CD4-positive, alpha-beta T cell (primary cell): ENCODE measurements around the gene PRPF31. TPM values are rescaled to one million over a fixed set of nuclear protein-coding genes. Genes with fewer than 3 reads are reported as not detected.
"Not testable (repeated sequence)": the region's sequence is repeated elsewhere in the genome, so short reads cannot be mapped to it uniquely, and the experiment has no call there.

Source experiments
- ATAC-seq: fragments of 200-7000 bp; cut with Tn5 transposase; one replicate; pipeline ENCODE4 v1.10.0; 2022; ENCODE audit warnings: mild to moderate bottlenecking; ENCODE audit not compliant: poor library complexity
- CTCF ChIA-PET: fragments of 350-600 bp; sonication (Branson Sonifier 250); formaldehyde crosslinking; loops from one replicate; lab custom pipeline; 2021; ENCODE audit warnings: antibody characterized with exemption, inconsistent platforms; lab: Charles Lee
- POLR2A ChIA-PET: fragments of 350-600 bp; sonication (Branson Sonifier 250); formaldehyde crosslinking; loops from one replicate; lab custom pipeline; 2021; ENCODE audit warnings: antibody characterized with exemption, inconsistent platforms; lab: Charles Lee
- DNase-seq, 14 experiments: peaks; one replicate each; pipeline ENCODE4 v3.0.0-alpha.2; 2013 to 2020; ENCODE audit warnings: mixed read lengths in 2 of 14
- H3K27ac ChIP-seq, 2 donors: one replicate each; pipeline versions ENCODE4 v1.5.1 to v1.7.0; 2013; ENCODE audit warnings: low read length in 2 of 2, low read depth in 1 of 2, mild to moderate bottlenecking in 1 of 2
- H3K27me3 ChIP-seq, 2 experiments: 1 replicate in 1 of 2; 2 replicates in 1 of 2; pipeline versions ENCODE4 v1.6.1 to v1.7.0; 2013; ENCODE audit warnings: low read length in 2 of 2, control low read depth in 1 of 2, mild to moderate bottlenecking in 1 of 2, moderate library complexity in 1 of 2; ENCODE audit not compliant: insufficient read depth in 2 of 2, control insufficient read depth in 1 of 2
- H3K36me3 ChIP-seq: one replicate; pipeline ENCODE4 v1.6.1; 2013; ENCODE audit warnings: low read length, control low read depth; ENCODE audit not compliant: insufficient read depth
- H3K4me1 ChIP-seq: one replicate; pipeline ENCODE4 v1.6.1; 2013; ENCODE audit warnings: low read length, control low read depth; ENCODE audit not compliant: insufficient read depth
- H3K4me3 ChIP-seq: one replicate; pipeline ENCODE4 v1.5.1; 2013; ENCODE audit warnings: mild to moderate bottlenecking, low read length, moderate library complexity
- H3K9me3 ChIP-seq, 2 experiments: 1 replicate in 1 of 2; 2 replicates in 1 of 2; pipeline versions ENCODE4 v1.6.1 to v1.7.0; 2013; ENCODE audit warnings: low read length in 2 of 2, mild to moderate bottlenecking in 2 of 2, control low read depth in 1 of 2, moderate library complexity in 1 of 2; ENCODE audit not compliant: control insufficient read depth in 1 of 2, insufficient read depth in 1 of 2
- H3K27ac Mint-ChIP-seq: one replicate; pipeline ENCODE4 v1.8.0; 2020; ENCODE audit warnings: mixed read lengths
- H3K27me3 Mint-ChIP-seq: one replicate; pipeline ENCODE4 v1.8.0; 2021; ENCODE audit warnings: mixed read lengths
- H3K36me3 Mint-ChIP-seq: one replicate; pipeline ENCODE4 v1.8.0; 2021; ENCODE audit warnings: low read depth, mixed read lengths
- H3K4me1 Mint-ChIP-seq: one replicate; pipeline ENCODE4 v1.8.0; 2021; ENCODE audit warnings: low read depth, mixed read lengths
- H3K4me3 Mint-ChIP-seq: one replicate; pipeline ENCODE4 v1.8.0; 2020; ENCODE audit warnings: mild to moderate bottlenecking, mixed read lengths
- H3K9me3 Mint-ChIP-seq: one replicate; pipeline ENCODE4 v1.8.0; 2020; ENCODE audit warnings: mixed read lengths
- intact Hi-C, 2 experiments: fragments of 100-400 bp; cut with DNase I in 1 of 2; cut with micrococcal nuclease in 1 of 2; formaldehyde crosslinking; loops; one replicate each; pipeline versions ENCODE4 v1.15.1 to v1.9.0; 2023 to 2025; cut with DNase I, micrococcal nuclease
- total RNA-seq, 174 experiments: library from RNA in 2 of 174; stranded (reverse) in 2 of 174; gene quantifications; one replicate each; pipeline ENCODE4 v1.2.3 and lab custom pipeline; 2021 to 2026
- TF ChIP-seq, protein P1 (sequence below): fragments of 200-600 bp; IDR thresholded peaks from one replicate; pipeline ENCODE4 v1.8.0; 2022; ENCODE audit warnings: antibody characterized with exemption, mild to moderate bottlenecking

PRPF31 gene
- total RNA-seq, 2 experiments from 2014 or later, result 52.9 to 55.9 TPM

DNA sequence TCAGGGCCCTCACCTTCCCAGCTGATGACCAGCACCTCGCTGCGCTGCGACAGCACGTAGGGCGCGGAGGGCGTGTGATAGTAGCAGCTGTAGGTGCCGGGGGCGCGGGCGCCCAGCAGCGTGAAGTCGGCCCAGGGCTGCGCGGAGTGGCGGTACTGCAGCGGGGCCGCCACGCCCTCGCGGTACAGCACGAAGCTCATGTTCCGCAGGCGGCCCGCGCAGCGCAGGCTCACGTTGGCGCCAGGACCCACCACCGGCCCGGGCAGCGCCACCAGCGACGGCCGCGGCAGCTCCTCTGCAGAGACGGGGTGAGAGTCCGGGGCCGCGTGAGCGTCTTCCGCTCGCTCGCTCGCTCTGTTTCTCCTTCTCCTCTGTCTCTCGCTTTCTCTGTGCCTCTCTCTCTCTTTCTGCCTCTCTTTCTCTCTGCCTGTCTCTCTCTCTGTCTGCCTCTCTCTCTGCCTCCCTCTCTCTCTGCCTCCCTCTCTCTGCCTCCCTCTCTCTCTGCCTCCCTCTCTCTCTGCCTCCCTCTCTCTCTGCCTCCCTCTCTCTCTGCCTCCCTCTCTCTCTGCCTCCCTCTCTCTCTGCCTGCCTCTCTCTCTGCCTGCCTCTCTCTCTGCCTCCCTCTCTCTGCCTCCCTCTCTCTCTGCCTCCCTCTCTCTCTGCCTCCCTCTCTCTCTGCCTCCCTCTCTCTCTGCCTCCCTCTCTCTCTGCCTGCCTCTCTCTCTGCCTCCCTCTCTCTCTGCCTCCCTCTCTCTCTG, 19.5 kb upstream of the PRPF31 start:
- DNase-seq, result peak in 12 of 14 experiments; percentile 29 to 78 (median 50)
- H3K9me3 Mint-ChIP-seq, H3K9me3 ChIP-seq, H3K36me3 Mint-ChIP-seq, intact Hi-C loops, H3K36me3 ChIP-seq: not testable (repeated sequence)
- Histone ChIP-seq H3K4me3 (peak overlapping the region; percentile 39), H3K4me1 (peaks cover 22% of the 10 kb centered on the region), H3K27me3 (peaks cover 11 to 16% of the 10 kb centered on the region in 2 experiments), H3K27ac (peak overlapping the region in 1 of 2 donors; percentile 5)
- Mint-ChIP-seq H3K27ac (peak overlapping the region; percentile 55), H3K4me1 (peaks cover 14% of the 10 kb centered on the region), H3K4me3 (peak overlapping the region; percentile 75), H3K27me3 (peaks cover 35% of the 10 kb centered on the region)
- TF ChIP-seq, protein P1, sequence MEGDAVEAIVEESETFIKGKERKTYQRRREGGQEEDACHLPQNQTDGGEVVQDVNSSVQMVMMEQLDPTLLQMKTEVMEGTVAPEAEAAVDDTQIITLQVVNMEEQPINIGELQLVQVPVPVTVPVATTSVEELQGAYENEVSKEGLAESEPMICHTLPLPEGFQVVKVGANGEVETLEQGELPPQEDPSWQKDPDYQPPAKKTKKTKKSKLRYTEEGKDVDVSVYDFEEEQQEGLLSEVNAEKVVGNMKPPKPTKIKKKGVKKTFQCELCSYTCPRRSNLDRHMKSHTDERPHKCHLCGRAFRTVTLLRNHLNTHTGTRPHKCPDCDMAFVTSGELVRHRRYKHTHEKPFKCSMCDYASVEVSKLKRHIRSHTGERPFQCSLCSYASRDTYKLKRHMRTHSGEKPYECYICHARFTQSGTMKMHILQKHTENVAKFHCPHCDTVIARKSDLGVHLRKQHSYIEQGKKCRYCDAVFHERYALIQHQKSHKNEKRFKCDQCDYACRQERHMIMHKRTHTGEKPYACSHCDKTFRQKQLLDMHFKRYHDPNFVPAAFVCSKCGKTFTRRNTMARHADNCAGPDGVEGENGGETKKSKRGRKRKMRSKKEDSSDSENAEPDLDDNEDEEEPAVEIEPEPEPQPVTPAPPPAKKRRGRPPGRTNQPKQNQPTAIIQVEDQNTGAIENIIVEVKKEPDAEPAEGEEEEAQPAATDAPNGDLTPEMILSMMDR, result peak; percentile 11
- CTCF ChIA-PET, result interaction anchor here (1.1 kb wide), 1 partner anchor 19 kb away, joined by 3 read pairs; the partner anchor contains the start of genes PRPF31 and TFPT
- peak; percentile 85 for ATAC-seq
- POLR2A ChIA-PET, result interaction anchor here (0.6 to 3.0 kb wide), 8 partner anchors 19 to 600 kb away, joined by 3 to 24 read pairs (median 4); partner anchors contain the start of genes CNOT3, MBOAT7, MYADM and PRPF31

DNA sequence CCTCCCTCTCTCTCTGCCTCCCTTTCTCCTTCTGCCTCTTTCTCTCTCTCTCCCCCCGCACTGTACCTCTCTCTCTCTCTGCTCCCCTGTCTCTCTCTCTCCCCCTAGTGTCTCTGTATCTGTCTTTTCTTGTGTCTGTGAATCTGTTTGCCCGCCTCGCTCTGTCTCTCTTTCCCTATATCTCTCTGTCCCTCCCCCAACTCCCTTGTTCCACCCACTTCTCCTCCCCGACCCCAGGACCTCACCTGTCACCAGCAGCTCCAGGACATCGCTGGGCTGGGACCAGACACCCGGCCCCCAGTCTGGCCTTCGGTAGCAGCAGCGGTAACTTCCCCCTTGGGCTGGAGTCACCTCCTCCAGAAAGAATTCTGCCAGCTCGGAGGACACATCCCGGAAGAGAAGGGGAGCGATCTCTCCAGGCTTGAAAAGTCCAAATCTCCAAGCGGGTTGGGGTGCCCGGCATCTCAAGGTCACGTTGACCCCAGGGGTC, 18.9 kb upstream of the PRPF31 start:
- TF ChIP-seq, protein P1, result no peak
- Mint-ChIP-seq H3K4me3 (peak overlapping the region; percentile 73), H3K27ac (peak overlapping the region; percentile 55), H3K27me3 (peaks cover 30% of the 10 kb centered on the region), H3K9me3 (no peaks in the 10 kb centered on the region), H3K36me3 (no peaks in the 10 kb centered on the region), H3K4me1 (peaks cover 18% of the 10 kb centered on the region)
- H3K9me3 ChIP-seq, result peaks cover 0 to 4% of the 10 kb centered on the region in 2 experiments
- POLR2A ChIA-PET, result interaction anchor here (2.0 to 3.0 kb wide), 2 partner anchors 18 to 40 kb away, joined by 12 to 24 read pairs; partner anchors contain the start of genes CNOT3, PRPF31 and TFPT
- intact Hi-C loops, result no loop called here
- CTCF ChIA-PET, result interaction anchor here (1.1 kb wide), 1 partner anchor 18 kb away, joined by 3 read pairs; the partner anchor contains the start of genes PRPF31 and TFPT
- peaks cover 11 to 16% of the 10 kb centered on the region in 2 experiments for H3K27me3 ChIP-seq
- peak overlapping the region in 1 of 2 donors; percentile 5 for H3K27ac ChIP-seq
- H3K4me1 ChIP-seq, result peaks cover 22% of the 10 kb centered on the region
- ATAC-seq, result peak; percentile 48
- H3K4me3 ChIP-seq, result peak overlapping the region; percentile 14
- H3K36me3 ChIP-seq, result no peaks in the 10 kb centered on the region
- DNase-seq, result peak in 4 of 14 experiments; percentile 26 to 57 (median 48)

GRCh38 chr19:54099190-54099902, 16.2 kb upstream of the PRPF31 start:
- peak in 1 of 14 experiments; percentile 16 for DNase-seq
- Histone ChIP-seq H3K4me3 (no peak overlapping the region), H3K9me3 (peaks cover 0 to 4% of the 10 kb centered on the region in 2 experiments), H3K36me3 (no peaks in the 10 kb centered on the region), H3K27me3 (peaks cover 10 to 11% of the 10 kb centered on the region in 2 experiments), H3K4me1 (peaks cover 41% of the 10 kb centered on the region), H3K27ac (no peak overlapping the region)
- ChIA-PET POLR2A (no interaction called here), CTCF (interaction anchor here (1.1 kb wide), 1 partner anchor 38 kb away, joined by 3 read pairs; no protein-coding TSS in a partner anchor)
- Mint-ChIP-seq H3K9me3 (no peaks in the 10 kb centered on the region), H3K36me3 (peaks cover 5% of the 10 kb centered on the region), H3K4me3 (peak overlapping the region; percentile 16), H3K27ac (no peak overlapping the region), H3K4me1 (peaks cover 30% of the 10 kb centered on the region), H3K27me3 (peaks cover 11% of the 10 kb centered on the region)
- intact Hi-C loops, result no loop called here
- ATAC-seq, result no peak
- TF ChIP-seq, protein P1, result no peak

DNA sequence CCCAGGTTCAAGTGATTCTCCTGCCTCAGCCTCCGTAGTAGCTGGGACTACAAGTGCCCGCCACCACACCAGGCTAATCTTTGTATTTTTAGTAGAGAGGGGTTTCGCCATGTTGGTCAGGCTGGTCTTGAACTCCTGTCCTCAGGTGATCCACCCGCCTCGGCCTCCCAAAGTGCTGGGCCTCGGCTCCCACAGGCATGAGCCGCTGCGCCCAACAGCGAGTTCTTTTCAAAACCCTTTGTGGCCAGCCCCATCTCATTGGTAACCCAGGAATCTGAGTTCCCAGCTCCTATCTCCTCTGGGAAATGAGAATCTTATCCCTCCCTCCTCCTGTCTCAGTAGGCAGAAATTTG, 15.7 kb upstream of the PRPF31 start:
- DNase-seq, H3K4me3 Mint-ChIP-seq, ATAC-seq, H3K9me3 Mint-ChIP-seq, H3K27ac Mint-ChIP-seq, H3K27me3 ChIP-seq, H3K9me3 ChIP-seq, H3K27ac ChIP-seq, H3K27me3 Mint-ChIP-seq, H3K36me3 ChIP-seq, POLR2A ChIA-PET, H3K36me3 Mint-ChIP-seq: not testable (repeated sequence)
- H3K4me1 ChIP-seq, result peaks cover 41% of the 10 kb centered on the region
- peaks cover 30% of the 10 kb centered on the region for H3K4me1 Mint-ChIP-seq
- H3K4me3 ChIP-seq, result peak overlapping the region; percentile 25
- intact Hi-C loops, result loop anchor here in 1 of 2 experiments (5.0 to 10.0 kb wide), 4 partner anchors 37 to 575 kb away; partner anchors contain the start of genes CNOT3 and MYADM
- CTCF ChIA-PET, result interaction anchor here (1.1 kb wide), 1 partner anchor 37 kb away, joined by 3 read pairs; no protein-coding TSS in a partner anchor
